Colon (tissue), 2 donors: ENCODE measurements around the gene WDFY4.

Experiments
- FAIRE-seq: peaks from 2 replicates; lab custom pipeline; 2012; peaks lifted over from hg19 to GRCh38; lab: Jason Lieb, UNC
- donor health status: control.
- donor health status: control.

The WDFY4 gene

DNA sequence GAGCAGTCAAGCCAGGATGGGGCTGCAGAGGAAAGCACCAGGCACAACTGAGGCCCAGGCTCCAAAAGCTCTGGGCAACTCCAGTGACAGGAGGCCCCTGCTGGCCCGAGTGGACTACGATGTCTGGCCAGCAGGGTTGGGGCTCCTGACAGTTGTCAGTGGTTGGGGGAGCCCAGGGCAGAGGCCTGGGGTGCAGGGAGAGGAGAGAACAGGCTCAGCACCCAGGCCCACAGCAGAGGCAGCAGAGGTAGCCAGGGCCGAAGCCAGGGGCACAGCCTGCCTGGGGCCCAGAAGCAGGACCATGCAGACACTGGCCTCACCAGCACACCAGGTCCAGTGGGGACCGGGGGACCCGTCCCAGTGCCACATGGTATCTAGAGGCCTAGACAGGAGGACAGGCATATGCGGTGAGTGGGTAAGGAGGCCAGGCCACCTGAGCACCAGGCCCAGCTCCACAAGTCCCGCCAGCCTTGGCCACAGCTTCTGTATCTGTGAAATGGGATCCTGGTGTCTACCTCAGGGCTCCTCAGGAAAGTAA, 301.0 kb downstream of the WDFY4 start:
- FAIRE-seq: no peak

DNA sequence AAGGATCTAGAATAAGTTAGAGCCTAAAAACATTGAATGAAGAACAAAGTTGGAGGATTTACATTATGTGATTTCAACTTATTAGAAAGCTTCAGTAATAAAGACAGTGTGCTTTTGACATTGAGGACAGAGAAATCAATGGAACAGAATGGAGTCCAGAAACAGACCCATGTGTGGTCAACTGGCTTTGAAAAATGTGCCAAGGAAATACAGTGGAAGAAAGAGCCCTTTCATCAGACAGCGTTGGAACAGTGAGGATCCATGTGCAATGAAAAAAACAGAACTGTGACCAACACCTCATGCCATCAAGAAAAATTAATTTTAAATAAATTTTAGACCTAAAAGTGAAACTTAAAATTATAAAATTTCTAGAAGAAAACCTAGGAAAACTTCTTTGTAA, 305.6 kb downstream of the WDFY4 start:
- no peak for FAIRE-seq

DNA sequence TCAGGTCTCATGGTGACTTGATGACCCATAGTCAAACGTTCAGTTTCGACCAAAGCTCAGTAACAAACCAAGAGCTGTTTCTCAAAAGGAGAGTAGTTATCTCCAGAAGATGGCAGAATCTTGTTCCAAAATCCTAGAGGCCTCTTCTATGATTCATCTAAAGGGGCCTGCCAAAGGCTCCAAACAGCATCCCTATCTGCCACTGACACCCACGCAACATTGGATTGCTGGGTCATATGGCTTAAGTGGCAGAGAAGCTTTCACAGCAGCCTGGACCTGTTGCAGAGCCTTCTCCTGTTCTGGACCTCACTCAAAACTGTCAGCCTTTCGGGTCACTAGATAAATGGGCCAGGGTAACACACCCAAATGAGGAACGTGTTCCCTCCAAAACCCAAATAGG, 309.0 kb downstream of the WDFY4 start:
- no peak for FAIRE-seq

DNA sequence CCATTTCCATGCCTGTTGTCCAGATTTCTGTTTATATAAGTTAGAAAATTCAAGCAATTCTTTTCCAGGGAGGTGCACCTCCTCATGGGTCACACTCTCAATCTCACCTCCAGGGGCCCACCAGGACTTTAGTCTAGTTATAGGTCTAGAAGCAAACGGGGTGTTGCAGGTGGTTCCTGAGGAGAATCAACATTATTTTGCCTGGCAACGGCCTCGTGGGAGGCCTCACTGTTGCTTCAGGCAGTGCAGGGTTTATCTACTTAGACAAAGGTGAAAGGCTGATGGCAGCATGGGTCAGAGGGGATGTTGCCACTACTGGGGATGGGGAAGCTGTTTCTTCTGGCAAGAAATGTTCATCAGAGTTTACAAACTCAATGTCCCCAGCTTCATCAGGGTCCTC, 311.7 kb downstream of the WDFY4 start:
- FAIRE-seq: no peak

DNA sequence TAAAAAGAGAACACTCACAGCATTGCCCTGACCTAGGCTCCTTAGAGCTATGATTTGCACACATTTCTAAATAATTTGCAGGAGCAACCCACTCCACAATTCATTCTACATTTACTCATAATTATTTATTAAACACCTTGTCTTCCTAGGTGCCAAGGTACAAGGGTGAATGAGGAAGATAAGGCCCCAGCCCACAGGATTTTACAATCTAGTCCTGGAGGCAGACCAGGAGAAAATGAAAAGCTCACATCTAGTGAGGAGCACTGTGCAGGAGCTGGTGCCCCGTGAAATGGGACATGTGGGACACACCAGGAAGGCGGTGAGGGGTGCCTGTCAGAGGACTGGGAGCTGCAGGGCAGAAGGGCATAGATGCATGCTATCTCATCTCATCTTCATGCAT, 314.7 kb downstream of the WDFY4 start:
- no peak for FAIRE-seq

DNA sequence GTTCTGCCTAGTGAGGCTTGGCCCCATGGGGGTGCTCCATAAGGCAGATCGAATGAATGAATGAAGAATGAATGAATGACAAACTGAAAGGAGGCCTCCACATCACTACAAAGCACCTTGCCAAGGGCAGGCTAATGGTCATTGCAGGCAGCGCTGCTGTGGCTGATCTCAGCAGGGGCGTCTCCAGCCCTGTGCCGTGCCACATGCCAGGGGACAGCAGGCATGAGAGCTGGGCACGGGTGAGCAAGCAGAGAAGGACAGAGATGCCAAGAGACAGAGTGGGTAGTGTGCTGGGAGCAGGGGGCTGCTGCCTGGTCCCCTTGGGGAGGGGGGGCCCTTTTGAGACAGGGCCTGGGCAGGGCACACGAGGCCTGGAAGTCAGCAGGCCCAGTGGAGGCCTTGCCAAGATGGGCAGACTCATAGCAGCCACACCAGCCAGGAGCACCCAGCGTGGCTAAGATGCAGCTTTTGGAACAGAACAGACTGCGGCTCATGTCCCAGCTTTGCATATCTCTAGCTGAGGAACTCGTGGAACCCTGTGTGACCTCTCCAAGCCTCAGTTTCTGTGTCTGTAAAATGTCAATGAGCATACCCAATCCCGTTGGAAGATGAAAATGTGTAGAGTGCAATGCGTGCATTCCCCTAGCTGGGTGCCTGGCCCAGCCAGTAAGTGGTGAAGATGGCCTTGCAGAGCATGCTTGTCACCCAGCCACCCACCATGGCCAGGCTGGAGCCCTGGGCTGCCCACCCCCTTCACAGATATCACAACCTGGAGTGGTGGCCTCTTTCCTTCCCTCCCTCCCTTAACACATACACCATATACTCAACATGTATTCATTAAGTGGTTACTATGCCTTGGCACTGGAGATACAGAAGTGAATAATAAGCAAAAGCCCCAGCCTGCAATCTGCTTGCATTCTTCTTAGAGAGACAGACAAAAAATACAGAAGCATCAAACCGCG, 316.0 kb downstream of the WDFY4 start:
- FAIRE-seq: no peak

DNA sequence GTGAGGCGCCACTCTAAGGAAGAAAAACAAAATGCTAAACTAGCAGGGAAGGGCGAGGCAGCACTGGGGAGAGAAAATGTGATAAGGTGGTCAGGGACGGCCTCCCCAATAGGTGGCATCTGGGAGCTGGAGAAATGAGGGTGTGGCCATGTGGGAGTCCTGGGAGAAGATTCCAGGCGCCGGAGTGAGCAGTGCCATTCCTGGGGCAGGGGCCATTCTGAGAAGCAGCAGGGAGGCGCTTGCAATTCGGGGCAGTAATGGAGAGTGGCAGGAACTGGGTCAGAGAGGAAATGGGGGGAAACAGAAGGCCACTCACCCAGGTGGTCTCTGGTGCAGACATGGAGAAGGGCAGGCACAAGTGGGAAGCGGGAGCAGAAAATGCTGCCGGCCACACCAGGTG, 316.7 kb downstream of the WDFY4 start:
- no peak for FAIRE-seq

DNA sequence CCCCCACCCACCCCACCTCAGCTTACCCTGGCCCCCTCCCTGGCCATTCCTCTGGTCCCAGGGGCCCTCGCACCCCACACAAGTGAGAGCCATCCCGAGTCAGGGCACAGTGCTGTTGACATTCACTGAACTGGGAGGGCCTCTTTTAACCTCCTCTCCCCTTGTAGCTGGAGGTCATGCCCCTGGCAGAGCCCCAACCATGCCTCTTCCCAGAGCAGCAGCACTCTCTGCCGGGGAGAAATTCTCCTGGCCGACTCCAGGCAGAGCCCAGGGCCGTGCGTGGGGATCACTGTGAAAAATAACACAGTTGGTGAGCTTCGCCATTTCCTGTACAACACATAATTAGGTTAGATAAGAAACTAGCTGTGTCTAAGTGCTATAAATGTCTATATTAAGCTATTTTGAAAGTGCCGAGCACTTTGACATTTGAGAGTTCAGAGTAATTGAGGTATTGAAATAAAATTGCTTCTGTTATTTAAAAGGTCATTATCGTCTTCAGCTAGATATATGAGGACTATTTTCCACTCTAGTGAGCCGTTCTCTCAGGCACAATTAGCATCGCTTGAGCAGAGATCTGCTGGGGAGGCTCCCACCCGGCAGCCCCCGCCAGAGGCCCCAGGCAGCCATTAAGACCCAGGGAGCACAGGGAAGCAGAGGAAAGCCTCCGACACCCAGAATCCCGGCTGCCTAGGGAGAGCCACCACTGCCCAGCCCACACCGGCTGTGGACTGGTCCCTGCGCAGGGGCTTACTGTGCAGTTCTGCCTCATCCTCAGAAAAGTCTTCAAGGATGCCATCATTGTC, 317.4 kb downstream of the WDFY4 start:
- no peak for FAIRE-seq

DNA sequence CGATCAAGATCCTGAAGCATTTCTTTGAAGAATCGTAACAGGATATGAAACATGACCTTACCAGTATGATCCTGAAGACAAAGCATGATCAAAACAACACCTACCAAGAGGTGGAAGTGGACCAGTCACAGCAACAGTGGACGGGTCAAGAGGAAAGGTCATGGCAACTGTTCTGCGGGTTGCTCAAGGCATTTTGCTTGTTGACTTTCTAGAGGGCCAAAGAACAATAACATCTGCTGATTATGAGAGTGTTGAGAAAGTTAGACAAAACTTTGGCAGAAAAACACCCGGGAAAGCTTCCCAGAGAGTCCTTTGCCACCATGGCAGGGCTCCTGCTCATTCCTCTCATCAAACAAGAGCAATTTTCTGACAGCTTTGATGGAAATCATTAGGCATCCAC, 320.6 kb downstream of the WDFY4 start:
- no peak for FAIRE-seq

DNA sequence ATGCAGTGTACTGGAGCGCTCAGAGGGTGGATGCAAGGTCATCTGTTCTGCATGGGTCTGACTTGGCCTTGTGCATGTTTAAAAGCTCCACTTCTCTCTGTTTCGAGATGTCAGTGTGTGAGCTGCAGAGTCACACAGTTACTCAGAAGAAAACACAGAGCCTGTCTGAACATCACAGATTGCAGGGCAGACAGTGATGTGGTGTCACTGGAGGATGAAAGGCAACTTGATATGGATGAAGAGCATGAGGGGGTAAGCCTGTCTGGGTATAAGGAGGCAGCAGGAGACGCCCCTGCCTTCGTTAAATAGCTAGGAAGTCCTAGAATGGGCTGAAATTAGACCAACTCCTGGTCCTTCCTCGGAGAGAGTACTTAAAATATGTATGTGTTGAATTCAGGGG, 322.5 kb downstream of the WDFY4 start:
- no peak for FAIRE-seq

DNA sequence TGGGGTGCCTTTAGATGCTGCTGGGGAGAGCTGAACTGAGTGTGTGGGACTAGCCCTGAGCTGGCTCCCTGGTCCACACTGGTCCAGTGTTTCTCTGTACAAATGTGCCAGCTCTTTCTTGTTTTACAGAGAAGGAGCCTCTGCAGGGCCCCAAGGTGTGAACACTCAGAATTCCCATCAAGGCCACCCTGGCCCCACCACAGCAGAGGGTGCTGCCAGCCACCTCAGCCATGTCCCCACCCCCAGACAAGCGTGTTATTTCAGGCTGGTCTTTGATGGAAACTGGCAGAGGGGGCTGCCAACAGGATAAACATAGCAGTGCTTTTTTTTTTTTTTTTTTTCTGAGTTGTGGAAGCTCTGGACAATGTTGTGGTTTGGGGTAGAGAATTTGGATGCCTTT, 323.4 kb downstream of the WDFY4 start:
- FAIRE-seq: no peak

DNA sequence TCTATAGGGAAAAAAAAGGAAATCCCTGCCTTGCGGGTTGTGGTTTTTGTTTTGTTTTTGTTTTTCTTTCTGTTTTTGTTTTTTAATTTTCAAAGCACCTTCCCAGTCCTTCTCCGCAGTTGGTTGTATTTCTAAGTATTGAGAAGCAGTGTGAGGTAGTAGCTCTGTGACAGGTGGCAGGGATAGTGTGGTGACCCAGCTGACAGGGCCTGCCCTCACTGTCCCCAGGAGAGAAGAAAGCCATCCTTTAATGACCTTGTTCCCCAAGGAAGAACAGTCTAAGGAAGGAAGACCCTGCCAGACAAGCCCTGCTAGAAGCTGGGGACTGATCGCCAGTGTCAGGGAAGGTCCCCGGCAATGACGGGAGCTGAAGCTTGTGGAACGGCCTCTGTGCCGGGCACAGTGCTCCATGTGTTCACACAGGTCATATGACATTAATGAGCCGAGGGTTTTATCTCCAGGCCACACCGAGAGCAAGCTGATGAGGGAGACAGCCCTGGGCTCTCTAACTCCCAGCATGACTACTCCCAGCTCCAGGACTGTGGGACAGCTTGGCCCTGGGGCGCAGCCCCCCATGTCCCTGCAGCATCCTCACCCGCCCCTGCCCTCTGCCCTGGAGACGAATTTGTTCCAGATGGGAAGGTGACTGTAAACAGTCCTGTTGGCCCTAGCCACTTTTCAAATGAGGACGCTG, 324.0 kb downstream of the WDFY4 start:
- no peak for FAIRE-seq

DNA sequence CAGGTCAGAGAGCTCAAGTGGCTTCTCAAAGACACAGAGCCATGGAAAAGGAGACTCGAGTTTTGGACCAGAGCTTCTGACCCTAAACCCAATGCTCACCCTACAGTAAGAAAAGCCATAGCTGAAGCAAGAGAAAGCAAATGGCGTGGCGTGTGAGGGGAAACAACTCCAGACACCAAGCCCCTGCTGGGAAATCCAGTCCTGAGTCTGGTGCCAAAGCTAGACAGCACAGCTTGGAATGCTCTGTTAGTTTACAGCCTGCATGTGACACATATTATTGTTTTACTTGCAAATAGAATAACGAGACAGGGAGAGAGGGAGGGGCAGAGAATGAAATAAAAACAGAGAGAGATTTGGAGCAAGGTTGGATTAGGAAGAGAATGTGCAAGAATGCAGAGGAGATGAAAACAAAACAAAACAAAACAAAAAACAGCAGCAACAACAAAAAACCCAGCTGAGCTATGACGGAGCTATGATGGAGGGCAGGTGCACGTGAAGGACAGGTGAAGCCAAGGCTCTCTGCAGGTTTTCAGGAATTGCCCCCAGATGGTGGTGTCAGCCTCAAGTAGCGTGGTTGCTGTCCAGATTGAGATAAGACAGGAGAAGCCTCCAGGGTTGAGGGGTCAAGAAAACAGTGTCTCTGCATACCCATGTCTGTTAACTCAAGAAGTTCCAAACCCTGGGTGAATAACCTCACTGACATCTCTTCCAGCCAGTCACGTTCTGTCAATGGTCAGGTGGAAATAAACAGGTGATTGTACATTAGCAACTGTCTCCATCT, 324.7 kb downstream of the WDFY4 start:
- no peak for FAIRE-seq

DNA sequence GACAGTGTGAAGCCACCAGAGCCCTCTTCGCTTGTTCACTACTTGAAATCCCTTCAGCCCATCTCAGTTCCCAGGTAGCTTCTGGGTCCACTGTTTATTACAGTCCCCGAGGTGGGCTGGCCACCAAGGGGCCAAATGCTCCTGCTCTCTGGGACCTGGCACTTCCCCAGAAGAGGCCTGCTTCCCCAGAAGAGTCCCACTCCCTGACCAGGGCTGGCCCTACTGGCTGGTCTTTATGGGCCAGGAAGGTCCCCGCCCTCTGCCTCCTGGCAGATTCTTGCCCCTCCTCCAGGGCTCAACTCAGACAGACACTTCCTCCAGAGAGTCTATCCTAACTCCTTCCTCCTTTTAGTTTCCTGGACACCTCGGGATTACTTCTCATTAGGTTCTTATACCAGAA, 325.6 kb downstream of the WDFY4 start:
- FAIRE-seq: no peak

DNA sequence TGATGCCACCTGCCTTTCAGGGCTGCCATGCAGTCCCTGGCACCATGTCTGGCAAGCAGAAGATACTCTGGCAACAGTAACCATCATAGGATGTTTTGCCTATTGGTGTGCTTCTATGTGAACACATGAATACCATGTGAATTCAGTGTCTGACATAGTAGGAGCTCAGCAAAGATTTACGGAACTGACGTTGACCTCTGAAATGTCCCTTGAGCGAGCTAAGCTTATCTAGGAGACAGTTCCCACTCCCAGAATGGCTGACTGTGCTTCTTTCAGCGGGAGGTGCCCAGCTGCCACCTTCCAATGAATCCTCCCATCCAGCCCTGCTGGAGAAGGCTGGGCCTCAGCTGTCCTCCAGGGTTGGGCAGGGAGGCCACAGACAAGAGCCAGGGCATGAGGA, 326.2 kb downstream of the WDFY4 start:
- no peak for FAIRE-seq

DNA sequence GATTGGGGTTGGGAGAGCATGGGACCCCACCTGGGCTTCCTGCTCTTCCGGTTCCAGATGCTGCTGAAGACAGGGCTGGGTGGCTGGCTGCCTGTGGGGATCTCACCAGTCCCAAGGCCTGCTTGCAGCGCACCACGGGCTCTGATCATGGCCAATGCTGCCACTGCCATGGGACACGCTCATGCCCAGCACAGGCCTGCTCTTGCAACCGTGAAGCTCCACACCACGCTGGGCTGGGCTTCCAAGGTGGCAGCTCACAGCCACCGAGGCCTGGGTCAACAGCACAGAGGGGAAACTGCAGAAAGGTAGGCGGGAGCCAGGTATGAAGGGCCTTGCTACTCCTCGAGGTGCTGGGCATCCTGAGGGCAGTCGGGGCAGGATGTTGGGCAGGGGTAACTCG, 327.1 kb downstream of the WDFY4 start:
- no peak for FAIRE-seq

DNA sequence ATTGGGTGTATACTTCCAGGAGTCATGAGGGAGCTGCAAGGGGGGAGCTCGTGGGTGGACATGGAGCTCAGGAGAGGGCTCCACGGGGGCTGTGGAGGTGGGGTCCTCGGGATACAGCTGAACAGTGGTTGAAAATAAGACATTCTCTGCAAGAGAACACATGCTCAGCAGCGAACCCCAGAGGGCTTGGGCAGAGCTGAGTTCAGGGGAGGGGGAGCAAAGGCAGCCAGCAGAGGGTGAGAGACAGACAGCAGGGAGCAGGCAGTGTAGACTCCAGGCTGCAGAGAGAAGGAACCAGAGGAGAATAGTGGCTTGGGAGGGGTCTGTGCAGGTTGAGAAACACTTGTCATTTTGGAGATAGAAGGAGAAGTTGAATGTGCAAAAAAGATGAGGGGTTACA, 327.9 kb downstream of the WDFY4 start:
- no peak for FAIRE-seq

DNA sequence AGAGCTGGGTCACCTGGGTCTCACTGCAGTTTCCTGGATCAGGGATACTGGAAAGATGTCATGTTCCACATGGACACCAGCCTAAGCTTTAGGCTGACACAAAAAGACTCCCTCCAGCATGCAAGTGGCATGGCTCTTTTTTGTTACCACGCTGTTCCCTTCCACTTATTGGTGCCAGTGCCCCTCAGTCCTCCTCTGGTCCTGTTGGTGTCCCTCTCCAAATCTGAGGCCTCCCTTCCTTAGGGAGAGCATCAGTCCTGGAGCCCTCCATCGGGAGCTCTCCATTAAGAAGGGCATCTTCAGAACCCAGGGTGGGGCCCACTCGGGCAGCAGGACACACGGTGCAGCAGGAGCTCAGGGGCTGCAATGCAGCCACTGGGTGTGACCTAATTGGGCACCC, 331.0 kb downstream of the WDFY4 start:
- no peak for FAIRE-seq

DNA sequence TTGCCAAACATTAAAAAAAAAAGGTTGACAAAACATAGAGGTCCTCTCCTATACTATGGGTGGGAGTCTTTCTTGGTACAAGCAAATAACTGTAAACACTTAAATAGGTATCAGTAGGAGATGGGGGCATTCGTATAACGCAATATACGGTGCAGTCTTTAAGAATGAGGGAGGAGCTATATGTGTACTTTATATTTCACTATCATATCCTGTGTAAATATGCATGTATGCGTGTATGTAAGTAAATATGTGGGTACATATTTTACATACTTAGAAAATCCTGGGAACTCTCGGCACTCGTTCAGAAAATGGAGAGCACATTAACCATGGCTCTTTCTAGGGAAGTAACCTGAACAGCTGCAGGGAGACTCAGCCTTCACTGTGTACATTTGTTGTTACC, 337.0 kb downstream of the WDFY4 start:
- no peak for FAIRE-seq

DNA sequence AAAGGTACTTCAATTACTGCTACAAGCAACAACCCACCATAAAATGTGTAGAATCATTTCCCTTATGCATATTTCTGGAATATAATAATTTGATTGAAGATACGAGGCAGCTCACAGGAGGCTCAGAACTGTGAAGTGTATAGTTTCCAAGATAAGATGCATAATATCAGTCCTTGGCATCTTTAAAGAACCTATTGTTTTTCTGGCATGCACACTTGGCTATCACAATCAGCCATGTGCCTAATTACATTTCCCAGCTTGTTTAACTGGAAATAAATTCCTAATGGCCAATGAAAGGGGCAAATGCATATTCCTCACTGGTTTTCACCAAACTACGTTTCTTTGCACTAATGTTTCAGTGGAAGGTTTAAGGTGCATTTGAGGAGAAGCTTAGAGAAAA, 338.4 kb downstream of the WDFY4 start:
- no peak for FAIRE-seq

DNA sequence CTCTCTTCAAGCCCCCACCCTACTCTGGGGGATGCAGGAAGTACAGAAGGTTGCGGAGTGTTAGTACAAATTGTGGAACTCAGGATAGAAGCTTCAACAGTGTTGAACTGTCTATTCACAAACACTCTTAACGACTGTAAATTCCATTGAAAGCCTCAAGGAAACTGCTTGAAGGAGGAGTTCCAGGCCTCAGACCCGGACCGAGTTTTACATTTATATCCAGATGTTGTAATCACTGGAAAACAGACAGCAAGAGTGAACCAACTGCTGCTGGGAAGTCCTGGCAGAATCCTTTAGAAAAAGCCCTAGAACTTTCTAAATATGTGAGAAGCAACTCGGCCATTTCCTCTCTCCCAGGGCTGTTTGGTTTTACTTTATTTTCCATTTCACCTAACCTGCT, 339.1 kb downstream of the WDFY4 start:
- no peak for FAIRE-seq

DNA sequence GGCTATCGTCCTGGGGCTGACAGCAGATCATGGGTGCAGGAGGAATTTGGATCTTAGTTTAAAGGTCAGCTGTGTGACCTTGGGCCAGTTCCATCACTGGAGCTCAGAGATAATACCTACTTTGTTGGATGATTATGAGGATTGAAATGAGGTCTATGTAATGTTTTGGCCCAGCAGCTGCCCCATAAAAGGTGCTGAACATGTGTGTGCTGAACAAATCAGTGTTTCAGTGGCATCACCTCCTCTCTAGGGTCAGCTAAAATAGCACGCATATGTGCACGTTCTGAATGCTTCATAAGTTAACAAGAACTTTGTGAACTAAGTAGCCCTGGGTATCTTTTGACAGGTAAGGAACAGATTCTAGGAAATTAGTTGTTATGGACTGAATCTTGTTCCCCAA, 339.8 kb downstream of the WDFY4 start:
- FAIRE-seq: no peak
